Measurements from ENCODE around the gene RERE.

DNA sequence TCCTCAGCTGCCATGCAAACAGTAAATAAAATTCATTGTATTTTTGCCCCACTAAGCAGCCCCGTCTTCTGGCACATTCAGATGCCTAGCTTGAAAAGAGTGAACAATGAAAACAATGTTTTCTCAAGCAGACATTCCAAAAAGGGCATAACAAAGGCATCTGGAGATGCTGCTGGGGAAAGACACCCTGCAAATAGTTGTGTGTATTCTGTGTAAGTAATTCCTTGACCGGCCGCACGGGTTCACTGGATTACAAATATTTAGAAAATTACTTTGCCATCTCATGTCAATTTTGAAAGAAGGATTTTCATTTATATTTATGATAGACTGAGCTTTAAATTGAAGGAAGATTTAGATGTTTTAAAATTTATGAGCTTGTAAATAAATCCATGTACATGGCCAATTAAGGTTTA, 357.3 kb downstream of the RERE start:
- TF ChIP-seq, protein P1, sequence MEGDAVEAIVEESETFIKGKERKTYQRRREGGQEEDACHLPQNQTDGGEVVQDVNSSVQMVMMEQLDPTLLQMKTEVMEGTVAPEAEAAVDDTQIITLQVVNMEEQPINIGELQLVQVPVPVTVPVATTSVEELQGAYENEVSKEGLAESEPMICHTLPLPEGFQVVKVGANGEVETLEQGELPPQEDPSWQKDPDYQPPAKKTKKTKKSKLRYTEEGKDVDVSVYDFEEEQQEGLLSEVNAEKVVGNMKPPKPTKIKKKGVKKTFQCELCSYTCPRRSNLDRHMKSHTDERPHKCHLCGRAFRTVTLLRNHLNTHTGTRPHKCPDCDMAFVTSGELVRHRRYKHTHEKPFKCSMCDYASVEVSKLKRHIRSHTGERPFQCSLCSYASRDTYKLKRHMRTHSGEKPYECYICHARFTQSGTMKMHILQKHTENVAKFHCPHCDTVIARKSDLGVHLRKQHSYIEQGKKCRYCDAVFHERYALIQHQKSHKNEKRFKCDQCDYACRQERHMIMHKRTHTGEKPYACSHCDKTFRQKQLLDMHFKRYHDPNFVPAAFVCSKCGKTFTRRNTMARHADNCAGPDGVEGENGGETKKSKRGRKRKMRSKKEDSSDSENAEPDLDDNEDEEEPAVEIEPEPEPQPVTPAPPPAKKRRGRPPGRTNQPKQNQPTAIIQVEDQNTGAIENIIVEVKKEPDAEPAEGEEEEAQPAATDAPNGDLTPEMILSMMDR (IDR thresholded peaks at IDR 0.05; ENCODE audit: borderline replicate concordance, extremely low read depth, low read length, poor library complexity, severe bottlenecking): no peak
- no peak for TF ChIP-seq EZH2 (IDR thresholded peaks at IDR 0.05; ENCODE audit: borderline replicate concordance, low read depth, low read length, severe bottlenecking)
